OCI-LY1 (cell line): Measurements from ENCODE around the gene RBM11.

Experiments
- EZH2 ChIP-seq: fragments of 200-600 bp; sonication (generic), shearing (Covaris generic); IDR thresholded peaks from 2 replicates; pipeline ENCODE4 v1.8.0; 2017; ENCODE audit warnings: borderline replicate concordance, mixed run types, mild to moderate bottlenecking, antibody characterized with exemption, low read length, moderate library complexity, mixed read lengths
- TF ChIP-seq, protein P1 (sequence below): fragments of 200-600 bp; sonication (generic), shearing (Covaris generic); IDR thresholded peaks from 2 replicates; pipeline ENCODE4 v1.5.1; 2017; ENCODE audit warnings: mild to moderate bottlenecking, antibody characterized with exemption, low read length, moderate library complexity, mixed read lengths

DNA sequence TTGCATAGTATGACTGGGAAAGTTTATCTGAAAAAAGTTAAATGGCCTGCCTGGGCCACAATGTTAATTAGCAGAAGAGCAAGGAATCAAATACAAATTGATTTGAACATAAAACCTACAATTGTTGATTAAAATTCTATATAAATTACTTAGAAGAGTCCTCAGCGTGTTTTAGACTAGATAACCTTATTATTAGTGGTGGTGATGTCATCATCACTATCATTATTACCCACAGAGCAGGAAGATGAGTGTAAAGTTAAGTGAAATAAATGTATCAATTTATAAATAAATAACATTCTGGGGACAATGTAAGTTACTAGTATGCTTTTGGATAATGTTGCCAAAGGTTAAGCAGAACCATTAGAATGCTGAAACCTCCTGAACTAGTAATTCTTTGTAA is 46.1 kb downstream of the RBM11 start:
- TF ChIP-seq, protein P1, sequence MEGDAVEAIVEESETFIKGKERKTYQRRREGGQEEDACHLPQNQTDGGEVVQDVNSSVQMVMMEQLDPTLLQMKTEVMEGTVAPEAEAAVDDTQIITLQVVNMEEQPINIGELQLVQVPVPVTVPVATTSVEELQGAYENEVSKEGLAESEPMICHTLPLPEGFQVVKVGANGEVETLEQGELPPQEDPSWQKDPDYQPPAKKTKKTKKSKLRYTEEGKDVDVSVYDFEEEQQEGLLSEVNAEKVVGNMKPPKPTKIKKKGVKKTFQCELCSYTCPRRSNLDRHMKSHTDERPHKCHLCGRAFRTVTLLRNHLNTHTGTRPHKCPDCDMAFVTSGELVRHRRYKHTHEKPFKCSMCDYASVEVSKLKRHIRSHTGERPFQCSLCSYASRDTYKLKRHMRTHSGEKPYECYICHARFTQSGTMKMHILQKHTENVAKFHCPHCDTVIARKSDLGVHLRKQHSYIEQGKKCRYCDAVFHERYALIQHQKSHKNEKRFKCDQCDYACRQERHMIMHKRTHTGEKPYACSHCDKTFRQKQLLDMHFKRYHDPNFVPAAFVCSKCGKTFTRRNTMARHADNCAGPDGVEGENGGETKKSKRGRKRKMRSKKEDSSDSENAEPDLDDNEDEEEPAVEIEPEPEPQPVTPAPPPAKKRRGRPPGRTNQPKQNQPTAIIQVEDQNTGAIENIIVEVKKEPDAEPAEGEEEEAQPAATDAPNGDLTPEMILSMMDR = no peak
- TF ChIP-seq EZH2 = no peak
